ENCODE measurements around the gene PRKCE.
A peak's percentile ranks its signal among the peaks of the same experiment; 100 is the strongest.

GRCh38 chr2:45964223-45964841, 312.9 kb downstream of the PRKCE start:
- TF ChIP-seq CTCF (IDR thresholded peaks at IDR 0.05) (no peak), POLR2A (IDR thresholded peaks at IDR 0.05) (peak; percentile 18)
